PFSK-1 (cell line): ENCODE data around the gene WWC1.

Experiments used
- FOXP2 ChIP-seq: optimal IDR thresholded peaks from 2 replicates; pipeline ENCODE3; 2011; ENCODE audit warnings: borderline replicate concordance, control low read depth, inconsistent platforms; ENCODE audit not compliant: insufficient read depth; ENCODE audit errors: extremely low read length, extremely low read depth
- POLR2AphosphoS5 ChIP-seq: IDR thresholded peaks from 2 replicates; pipeline ENCODE4 v1.6.1; 2012; ENCODE audit warnings: low read depth, mild to moderate bottlenecking, control low read depth, low read length, moderate library complexity
- REST ChIP-seq, 2 experiments: IDR thresholded peaks; 2 replicates each; pipeline versions ENCODE4 v1.6.1 to v1.8.0; 2011 to 2012; ENCODE audit warnings: low read depth in 2 of 2, low read length in 2 of 2, control low read depth in 1 of 2, inconsistent platforms in 1 of 2, mild to moderate bottlenecking in 1 of 2, moderate library complexity in 1 of 2; ENCODE audit not compliant: insufficient read depth in 1 of 2
- SIN3A ChIP-seq: IDR thresholded peaks from 2 replicates; pipeline ENCODE4 v1.6.1; 2012; ENCODE audit warnings: mild to moderate bottlenecking, low read length, moderate library complexity, borderline replicate concordance; ENCODE audit not compliant: insufficient read depth
- TAF1 ChIP-seq: IDR thresholded peaks from 2 replicates; pipeline ENCODE4 v1.6.1; 2012; ENCODE audit warnings: low read length, control low read depth, borderline replicate concordance; ENCODE audit not compliant: insufficient read depth

The WWC1 gene

DNA sequence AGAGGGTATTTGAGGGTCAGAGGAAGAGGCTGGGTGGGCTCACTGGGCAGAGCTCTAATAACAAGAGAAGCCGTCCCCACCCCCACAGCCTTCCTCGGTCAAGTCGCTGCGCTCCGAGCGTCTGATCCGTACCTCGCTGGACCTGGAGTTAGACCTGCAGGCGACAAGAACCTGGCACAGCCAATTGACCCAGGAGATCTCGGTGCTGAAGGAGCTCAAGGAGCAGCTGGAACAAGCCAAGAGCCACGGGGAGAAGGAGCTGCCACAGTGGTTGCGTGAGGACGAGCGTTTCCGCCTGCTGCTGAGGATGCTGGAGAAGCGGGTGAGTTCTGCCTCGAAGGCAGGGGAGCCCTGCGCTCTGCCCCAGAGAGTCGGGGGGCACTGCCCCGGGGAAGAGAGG lies 173.2 kb downstream of the WWC1 start:
- no peak for TF ChIP-seq TAF1
- TF ChIP-seq FOXP2: no peak
- no peak for TF ChIP-seq REST (IDR thresholded peaks at IDR 0.05; ENCODE audit: insufficient read depth in 1 of 2, low read depth in 2 of 2, low read length in 2 of 2)
- TF ChIP-seq POLR2AphosphoS5: no peak
- TF ChIP-seq SIN3A: no peak

- TF ChIP-seq REST (IDR thresholded peaks at IDR 0.05; ENCODE audit: insufficient read depth in 1 of 2, low read depth in 2 of 2, low read length in 2 of 2): no peak
- TF ChIP-seq FOXP2: no peak
- no peak for TF ChIP-seq POLR2AphosphoS5
- no peak for TF ChIP-seq TAF1
- TF ChIP-seq SIN3A: no peak
These were observed 176.4 kb downstream of the WWC1 start for GRCh38 chr5:168467755-168468330.

DNA sequence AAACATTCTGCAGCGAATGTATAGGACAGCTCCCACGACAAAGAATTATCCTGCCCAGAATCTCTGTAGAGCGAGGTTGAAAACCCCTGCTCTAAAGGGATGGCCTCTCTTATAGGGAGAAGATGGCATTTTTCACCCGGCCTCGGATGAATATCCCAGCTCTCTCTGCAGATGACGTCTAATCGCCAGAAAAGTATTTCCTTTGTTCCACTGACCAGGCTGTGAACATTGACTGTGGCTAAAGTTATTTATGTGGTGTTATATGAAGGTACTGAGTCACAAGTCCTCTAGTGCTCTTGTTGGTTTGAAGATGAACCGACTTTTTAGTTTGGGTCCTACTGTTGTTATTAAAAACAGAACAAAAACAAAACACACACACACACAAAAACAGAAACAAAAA lies 177.4 kb downstream of the WWC1 start:
- TF ChIP-seq REST (IDR thresholded peaks at IDR 0.05; ENCODE audit: insufficient read depth in 1 of 2, low read depth in 2 of 2, low read length in 2 of 2) (no peak), SIN3A (no peak), POLR2AphosphoS5 (no peak), TAF1 (no peak)

DNA sequence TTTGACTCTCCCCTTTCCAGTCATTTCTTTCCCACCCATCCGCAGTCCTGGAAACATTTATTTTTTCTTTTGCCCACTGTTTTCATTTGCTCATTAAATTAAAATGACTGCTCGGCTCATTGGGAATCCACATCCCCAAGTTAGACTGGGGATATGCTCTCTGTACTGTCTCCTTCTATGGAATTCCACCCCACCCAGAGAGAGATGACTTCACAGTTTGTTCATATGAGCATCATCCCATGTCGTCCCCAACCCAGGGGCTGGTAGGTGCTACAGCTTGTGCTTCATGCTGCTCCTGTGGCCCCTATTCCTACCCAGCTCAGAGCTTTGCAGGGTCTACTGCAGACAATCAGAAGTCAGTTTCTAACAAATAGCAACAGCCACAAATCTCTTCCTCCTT lies 178.4 kb downstream of the WWC1 start:
- no peak for TF ChIP-seq POLR2AphosphoS5
- TF ChIP-seq REST (IDR thresholded peaks at IDR 0.05; ENCODE audit: insufficient read depth in 1 of 2, low read depth in 2 of 2, low read length in 2 of 2): no peak
- no peak for TF ChIP-seq SIN3A
- TF ChIP-seq TAF1: no peak
- TF ChIP-seq FOXP2: no peak

- TF ChIP-seq REST (IDR thresholded peaks at IDR 0.05; ENCODE audit: insufficient read depth in 1 of 2, low read depth in 2 of 2, low read length in 2 of 2): no peak
- TF ChIP-seq SIN3A: no peak
- no peak for TF ChIP-seq TAF1
- no peak for TF ChIP-seq POLR2AphosphoS5
- TF ChIP-seq FOXP2: no peak
These were observed 180.3 kb downstream of the WWC1 start for GRCh38 chr5:168471785-168472184.
